ENCODE data around the gene GLT6D1.

Gene GLT6D1

DNA sequence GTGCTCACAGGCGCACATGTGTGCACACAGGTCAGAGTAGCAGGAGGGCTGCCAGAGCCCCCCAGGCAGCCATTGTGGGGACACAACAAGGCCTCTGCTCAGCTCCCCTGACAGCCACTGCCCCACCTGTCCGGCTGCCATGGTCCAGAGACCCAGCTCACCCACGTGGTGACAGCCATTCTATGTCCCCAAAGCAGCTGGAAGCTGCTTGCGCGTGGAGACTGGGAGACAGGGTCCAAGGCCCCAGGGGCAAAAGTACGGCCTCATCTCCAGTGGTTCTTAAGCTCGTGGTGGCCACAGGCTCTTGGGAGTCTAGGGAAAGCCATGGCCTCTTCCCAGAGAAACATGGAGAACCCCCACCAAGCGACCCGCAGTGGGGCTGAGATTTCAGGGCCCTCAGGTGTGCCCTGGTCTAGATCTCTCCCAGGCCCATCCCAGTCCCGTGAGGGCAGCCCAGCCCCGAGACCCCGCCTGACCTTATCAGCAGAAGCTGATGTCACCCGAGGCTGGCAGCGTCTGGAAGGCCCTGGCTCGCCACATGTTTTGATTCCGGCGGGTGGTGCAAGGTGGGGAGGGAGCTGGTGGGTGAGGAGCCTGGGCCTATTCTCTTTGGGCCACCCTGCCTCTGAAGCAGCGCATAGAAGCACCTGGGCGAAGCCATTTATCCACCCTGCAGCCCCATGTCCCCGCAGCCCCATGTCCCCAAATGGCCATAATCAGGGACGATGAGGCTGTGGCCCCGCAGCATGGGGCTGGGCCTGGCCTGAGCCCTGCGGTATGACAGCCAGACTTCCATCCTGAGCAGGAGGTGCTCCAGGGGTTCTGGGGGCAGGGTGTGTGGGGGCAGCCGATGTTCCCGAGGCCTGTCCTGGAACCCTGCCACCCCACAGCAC is 31.7 kb downstream of the GLT6D1 start:
- DNase-seq, result no peak

DNA sequence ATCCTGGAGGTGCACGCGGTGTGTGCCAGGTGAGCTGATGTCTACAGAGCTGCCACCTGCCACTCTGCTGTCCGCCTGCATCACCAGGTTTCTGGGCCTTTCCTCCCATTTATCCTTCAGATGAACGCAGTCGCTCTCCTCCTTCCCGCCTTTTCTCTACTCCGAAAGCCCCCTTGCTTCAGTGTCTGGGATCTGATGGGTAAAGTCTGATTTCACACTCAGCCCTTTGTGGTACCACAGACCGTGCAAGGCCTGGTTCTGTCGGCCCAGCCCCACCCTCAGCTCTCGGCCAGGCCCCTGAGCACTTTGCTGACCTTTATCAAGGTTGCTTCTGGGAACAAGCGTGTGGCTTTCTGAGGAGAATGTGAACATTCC is 32.5 kb downstream of the GLT6D1 start:
- DNase-seq, result no peak

DNA sequence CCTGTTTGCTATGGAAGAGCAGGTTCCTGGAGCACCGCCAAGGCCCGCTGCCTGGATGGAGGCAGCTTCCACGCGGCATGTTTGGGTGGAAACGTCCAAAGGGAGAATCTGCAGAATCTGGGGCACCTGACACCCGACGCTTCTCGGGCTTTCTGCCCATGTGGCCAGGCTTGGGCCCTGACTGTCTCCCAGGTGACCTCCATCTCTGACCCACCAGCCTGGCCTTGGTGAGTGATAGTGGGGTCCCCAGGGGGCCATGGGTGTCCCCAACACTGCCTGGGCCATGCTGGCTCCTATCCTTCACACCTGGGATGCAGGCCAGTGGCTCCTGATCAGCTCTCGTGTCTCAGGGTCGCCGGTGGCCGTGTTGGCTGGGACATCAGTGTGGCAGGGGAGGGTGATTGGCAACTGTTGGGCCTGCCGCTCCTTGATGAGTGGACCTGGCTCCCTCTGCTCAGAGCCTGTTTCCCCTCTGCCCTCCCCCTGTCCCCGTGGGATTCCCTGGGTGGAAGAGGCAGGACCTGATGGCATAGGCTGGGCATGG is 34.0 kb downstream of the GLT6D1 start:
- no peak for DNase-seq

DNA sequence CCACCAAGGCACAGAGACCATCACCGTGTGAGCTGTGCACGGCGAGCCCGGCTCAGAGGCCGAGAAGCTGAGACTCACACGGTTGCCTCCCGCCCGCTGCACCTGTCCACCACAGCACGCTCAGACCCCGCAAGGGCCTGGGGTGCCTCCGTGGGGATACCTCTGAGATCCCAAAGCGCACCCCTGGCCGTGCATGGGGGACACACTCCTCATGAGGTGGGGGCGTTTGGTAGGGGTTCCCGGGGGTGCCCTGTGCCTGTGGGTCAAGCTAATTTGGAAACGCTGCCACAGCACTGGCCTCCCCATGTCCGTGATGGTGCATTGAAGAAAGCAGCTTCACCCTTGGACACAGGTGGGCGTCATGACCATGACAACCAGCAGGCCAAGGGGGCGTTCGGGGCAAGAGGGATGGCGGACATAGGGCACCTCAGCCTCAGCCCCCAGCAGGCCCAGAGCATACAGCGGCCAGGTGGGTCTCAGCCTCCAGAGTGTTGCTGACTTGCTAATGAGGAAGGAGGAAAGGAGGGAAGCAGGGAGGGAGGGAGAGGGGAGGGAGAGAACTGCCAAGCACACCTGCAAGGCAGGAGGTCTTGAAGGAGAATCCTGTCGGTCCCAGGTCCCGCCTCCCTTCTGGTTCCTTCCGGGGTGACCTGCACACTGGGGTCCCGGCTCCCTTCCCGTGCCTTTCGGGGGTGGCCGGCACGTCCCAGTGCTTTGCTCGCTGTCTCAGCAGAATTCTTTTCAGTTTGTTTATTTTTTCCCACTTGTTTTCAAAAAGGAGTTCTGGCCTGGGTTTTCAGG is 34.7 kb downstream of the GLT6D1 start:
- no peak for DNase-seq

DNA sequence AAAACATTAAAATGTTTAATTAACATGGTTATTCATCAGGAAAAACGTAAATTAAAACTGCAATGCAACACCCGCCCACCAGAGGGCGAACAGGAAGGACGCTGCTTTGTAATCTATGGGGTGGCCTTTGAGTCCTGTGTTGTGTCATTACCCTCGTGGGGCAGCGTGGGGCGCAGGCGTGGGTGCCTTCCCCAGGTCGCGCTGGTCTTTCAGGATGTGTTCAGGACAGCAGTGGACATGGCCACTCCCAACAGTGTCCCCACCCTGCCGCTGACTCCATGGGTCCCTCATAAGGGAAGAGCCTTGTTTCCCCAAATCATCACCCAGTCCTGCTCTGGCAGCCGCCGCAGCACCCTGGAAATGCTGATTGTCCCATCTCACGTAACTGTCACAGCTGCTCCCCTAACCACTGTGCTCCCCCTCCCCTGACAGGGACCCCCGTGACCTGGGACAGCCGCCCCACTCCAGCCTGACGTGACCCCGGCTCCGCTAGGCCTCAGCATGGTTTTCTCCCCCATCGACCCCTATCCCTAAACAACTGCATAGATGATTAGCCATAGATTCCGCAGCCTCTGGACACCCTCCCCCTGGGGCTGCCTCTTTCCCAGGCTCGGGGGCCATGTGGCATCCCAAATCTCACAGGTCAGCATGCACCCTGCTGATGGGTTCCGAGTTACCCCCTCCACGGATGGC is 36.4 kb downstream of the GLT6D1 start:
- peak; percentile 60 to 82 (median 76) for DNase-seq

DNA sequence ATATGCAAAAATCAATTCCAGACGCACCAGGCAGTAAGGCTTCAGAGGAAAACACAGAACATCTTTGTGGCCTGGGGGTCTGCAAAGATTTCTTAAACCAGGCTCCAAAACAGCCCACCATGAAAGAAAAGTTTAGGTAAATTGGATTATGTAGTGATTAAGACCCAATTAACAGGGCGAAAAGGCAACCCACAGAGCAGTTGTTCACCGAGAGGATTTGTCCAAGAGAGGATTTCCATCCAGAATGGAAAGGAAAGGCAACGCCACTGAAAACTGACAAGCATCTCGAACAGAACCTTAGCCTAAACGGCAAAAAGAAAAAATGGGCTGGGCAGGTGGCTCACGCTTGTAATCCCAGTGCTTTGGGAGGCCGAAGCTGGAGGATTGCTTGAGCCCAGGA is 37.4 kb downstream of the GLT6D1 start:
- no peak for DNase-seq

DNA sequence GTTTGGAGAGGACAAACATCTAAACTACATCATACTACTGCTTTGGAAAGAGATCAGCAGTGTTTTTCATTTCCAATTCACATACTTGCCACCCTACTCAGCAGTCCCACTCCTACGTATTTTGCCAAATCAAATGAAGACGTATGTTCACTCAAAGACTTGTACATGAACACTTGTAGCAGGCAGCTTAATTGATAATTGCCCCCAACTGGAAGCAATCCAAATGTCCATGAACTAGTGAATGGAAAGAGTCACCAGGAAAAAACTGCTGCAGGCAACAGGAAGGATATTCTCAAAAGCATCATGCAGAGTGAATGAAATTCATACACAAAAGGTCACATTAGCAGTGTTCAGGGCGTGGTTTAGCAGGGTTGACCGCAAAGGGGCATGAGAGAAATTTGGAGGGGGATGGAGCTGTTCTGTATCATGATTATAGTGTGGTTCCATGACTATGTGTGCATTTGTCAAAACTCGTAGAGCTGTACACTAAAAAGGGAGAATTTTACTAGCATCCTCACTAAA is 39.0 kb downstream of the GLT6D1 start:
- DNase-seq, result no peak

DNA sequence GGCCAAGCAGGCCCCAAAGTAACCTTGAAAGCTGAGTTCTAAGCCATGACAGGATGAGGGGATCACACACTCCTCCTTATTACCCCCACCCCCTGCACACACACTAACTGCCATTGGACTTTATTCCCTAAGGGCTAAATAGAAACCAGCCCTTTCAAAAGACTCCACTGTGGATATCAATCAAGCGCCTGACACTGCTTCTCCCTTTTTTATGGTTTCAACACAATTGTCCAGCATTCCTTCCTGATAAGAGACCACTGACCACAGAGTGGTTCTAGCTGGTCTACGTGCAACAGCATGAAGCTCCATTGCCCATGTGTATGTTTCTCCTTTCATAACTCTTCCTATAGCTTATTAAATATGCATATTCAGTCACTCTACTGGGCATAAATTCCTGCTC is 43.1 kb downstream of the GLT6D1 start:
- DNase-seq, result no peak

DNA sequence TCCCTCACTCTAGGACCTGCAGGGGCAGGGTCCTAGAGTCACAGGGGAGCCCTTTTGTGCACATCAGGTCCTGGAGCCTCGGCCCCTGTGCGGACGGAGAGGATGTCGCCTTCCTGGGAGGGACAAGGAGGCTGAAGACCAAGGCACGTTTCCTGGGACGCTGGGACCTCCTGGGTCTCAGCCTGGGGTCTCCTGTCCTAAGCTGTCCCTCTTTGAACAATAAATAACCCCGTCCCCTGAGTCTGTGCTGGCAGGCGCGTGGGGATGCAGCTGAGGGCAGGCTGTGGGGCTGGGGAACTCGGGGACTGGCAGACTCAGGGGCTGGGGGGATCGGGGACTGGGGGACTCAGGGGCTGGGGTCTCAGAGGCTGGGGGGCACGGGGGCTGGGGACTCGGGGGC is 46.7 kb downstream of the GLT6D1 start:
- no peak for DNase-seq

DNA sequence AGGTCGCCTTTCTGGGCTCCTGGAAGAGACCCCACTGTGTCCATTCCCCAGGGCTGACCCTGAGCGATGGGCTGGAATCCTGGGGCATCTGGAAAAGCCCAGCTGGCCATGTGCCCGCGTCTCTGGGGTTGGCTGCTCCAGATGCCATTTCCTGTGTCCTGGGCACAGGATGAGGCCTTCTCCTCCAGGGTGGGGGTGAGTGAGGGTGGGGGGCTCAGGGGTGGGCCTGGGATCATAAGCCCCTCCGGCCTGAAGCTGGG is 47.1 kb downstream of the GLT6D1 start:
- no peak for DNase-seq

DNA sequence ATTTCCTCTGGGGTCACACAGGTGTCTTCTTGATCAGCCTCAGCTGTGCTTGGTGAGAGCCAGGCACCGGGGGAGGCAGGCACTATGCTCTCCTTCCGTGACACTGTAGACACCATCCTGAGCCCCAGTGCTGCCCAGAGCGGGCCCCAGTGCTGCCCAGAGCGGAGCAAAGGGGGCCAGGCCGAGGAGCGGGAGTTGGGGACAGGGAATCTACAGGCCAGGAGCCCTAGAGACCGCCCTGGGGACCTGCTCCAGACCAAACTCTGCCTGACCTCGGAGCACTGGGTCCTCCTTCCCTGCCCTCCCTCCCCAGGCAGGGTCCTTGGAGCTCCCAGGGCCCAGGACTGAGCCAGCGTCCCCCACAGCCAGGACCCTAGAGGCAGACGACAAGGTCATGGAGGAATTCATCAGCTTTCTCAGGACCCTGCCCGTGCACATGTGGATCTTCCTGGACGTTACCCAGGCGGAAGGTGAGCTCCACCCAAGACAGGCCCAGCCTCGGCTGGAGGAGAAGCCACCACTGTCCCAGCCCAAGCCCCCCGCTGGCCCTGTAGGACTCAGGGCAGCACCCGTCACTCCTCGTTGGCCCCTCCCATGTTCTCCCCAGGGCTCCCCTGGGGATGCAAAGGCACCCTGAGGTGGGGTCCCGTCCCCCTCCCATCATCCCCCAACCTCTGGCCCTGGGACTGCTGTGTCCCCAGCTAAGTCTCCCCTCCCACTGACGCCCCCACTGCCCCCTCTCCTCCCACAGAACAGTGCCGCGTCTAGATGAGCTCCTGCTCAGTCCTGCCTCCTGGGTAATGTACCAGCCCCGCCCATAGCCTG is 47.6 kb downstream of the GLT6D1 start:
- no peak for DNase-seq

DNA sequence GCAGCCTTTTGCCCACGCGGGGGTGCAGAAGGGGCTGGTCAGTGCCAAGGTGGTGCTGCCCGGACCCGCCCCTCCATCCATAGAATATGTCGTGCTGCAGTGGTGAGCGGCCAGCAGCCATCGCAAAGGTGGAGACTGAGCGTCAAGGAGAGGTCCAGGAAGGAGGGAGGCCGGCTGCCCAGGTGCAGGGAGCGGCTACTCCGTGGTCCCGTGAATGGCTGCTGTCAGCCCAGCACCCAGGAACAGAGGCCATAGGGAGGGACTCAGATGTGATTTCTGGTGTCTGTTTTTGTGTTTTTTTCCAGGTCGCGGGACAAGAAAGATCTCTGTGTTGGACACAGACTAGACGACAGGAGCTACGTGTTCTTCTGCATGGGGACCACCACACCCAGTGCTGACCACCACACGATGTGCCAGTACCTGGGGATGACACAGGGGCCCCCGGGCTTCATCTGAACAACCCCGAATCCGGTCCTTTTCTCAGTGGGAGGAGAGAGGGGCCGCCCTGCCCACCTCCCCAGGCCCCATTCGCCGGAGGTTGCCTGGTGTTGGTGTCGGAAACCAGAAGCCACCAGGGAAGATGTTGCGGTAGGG is 48.8 kb downstream of the GLT6D1 start:
- DNase-seq, result no peak

DNA sequence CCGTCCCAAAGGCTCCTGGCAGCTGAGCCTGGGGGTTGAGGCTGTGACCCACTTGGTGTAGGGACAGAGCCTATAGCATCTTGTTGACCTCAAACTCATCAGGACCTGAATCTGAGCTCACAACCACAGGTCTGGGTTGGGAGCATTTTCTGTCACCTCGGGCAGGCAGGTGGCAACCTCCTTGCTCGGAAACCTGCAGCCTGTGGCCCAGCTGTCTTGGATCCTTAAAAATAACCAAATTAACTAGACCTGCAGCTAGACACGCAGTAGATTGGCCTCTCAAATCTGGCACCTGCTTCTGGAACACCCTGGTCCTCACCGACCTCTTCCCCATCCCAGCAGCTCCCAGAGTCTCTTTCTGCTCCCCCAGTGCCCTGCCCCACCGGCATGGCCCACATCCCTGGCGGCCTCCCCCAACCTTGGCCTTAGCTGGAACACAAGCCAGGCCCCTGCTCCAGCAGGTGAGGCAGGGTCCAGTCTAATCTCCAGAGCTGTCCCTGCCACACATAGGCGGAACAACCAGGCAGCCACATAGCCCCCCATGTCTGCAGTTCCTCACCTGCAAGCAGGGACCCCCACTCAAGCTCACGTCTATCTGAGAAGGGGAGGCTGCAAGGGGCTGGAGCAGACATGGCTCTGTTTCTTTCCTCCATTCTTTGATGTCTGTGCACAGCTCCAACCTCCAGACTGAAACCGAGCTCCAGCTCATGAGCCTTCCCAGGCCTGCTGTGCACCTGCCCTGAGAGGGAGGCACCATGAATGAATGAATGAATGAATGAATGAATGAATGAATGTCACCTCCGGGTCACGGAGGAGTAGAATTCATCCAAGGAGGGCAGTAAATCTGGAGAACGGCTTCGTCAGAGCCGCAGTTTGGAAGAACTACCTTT is 49.5 kb downstream of the GLT6D1 start:
- DNase-seq, result no peak

DNA sequence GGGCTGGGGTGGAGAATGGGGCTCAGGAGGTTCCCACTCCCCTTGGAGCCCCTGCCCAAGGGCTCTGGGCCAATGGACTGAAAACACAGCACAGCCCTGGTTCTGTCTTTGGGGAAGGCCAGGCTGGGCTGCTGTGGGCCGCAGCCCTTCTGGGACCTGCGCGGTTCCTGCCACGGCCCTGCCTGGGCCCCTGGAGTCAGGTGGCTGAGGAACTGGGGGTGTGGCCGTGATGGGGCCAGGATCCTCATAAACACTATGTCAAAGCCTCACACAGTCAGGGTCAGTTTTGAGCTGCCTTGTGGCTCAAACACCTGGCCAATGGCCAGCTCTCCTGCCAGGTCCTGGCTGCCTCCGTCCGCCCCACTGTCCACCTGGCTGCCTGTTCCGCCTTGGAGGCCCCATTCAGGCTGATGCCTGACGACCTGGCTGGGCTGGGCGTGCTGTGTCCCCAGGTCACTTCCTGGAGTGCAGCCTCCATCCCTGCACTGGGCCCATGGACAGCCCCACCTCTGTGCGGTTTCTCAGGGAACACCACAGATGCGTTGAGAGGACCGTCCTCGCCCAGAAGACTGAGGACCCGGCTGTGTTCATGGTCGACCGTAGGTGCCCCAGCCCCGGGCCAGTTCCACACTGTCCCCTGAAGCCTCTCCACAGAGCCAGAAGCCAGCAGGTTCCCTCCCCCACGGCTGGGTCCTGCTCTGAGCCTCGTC is 50.3 kb downstream of the GLT6D1 start:
- no peak for DNase-seq

DNA sequence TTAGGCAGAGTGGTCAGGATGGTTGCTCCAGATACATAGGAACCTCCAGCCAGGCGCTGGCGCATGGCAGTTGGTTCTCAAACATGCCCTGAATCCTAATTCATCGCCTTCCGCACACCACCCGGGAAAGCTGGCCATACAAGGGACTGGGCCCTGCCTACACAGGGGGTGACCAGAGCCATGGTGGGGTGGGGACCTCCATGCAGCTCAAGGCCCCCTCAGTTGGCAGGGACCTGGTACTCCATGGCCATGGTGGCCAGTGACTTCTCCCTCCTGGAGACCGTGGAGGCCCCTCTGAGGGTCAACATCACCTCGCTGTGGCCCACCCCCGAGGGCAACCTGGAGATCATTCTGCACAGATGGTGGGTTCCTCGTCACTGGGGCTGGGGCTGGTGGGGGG is 51.0 kb downstream of the GLT6D1 start:
- no peak for DNase-seq

DNA sequence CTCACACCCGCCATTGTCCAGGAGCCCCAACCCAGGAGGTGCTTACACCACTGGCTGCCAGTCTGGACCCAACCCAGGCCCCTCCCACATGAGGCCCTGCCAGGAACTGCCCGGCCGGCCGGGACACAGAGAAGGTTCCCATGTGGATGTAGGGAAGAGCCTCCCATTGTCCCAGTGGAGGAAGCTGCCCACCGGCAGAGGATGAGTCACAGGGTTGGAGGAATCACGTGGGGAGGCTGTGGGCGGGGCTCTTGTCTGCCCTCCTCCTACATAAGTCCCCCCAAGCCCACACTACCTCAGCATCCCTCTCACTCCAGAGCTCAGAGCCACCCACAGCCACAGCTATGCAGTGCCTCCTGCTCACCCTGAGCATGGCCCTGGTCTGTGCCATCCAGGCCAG is 51.7 kb downstream of the GLT6D1 start:
- DNase-seq, result no peak

DNA sequence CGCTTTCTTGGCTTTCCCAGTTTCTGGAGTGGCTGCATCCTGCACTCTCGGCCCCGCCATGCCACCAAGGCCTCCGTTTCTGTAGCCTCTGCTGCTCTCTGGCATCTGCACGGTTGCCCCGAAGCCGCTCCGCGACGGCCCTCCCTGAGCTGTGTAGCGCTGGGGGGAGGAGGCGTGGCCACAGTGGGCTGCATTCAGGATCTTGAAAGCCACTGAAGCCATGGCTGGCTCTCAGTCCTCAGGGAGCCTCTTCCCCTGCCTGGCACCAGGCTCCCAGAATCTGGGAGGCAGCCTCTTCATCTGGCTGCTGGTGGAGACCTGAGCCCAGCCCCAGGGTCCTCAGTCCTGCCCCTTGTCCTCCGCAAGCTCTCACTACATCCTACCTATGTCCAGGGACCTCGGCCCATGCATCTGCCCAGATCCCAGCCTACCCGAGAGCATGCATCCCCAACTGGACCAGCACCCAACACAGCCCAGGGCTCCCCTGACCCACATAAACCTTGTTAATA is 52.7 kb downstream of the GLT6D1 start:
- DNase-seq, result no peak

DNA sequence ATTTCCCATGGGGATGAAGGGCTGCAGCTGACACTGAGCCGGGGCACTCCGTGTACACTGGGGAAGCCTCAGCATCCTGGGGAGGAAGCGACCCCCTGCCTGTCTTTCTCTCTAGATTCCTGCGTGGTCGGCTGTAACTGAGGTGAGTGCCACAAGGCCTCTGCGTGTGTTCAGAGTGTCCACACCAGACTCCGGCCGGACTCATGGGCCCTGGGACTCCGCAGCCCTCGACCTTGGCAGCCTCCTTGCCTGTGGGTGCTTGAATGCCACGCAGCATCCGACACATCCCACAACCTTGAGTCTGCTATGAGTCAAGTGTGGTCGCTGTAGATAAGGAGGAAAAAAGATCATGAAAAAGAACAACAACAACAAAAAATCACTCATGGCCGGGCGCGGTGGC is 54.4 kb downstream of the GLT6D1 start:
- DNase-seq, result no peak

DNA sequence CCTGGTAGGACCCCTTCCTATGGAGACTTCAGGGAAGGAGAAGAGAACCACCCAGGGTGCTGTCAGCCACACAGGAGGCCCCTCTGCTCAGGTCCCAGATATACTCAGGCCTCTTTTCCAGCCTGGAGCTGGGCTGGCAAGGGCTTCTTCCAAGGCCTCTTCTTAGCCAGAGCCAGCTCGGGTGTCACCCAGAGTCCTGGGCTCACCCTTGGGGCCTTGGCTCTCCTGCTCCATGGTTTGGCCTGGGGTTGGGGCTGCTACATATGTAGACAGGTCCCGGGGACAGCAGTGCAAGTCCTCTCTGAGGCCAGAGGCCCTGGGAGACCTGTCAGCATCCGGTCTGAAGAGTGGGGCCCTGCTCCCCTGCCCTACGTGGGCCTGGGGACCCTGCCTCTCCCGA is 55.0 kb downstream of the GLT6D1 start:
- DNase-seq, result no peak

DNA sequence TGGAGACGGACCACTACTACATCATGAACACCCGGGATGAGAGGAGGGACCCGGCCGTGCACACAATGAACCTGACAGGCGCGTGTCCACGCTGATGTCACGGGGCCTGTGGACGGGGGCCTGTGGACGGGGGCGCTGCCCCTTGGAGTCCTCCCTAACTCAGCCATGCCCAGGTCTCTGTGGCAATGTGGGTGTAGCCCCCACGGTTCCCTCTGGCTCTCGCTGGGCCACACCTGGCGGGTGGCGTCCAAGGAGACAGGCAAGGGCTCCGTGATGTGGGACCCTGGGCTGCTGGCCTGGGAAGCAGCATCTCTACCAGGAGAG is 55.7 kb downstream of the GLT6D1 start:
- DNase-seq, result no peak
